Measurements from ENCODE around the gene PPIL4.

The PPIL4 gene

DNA sequence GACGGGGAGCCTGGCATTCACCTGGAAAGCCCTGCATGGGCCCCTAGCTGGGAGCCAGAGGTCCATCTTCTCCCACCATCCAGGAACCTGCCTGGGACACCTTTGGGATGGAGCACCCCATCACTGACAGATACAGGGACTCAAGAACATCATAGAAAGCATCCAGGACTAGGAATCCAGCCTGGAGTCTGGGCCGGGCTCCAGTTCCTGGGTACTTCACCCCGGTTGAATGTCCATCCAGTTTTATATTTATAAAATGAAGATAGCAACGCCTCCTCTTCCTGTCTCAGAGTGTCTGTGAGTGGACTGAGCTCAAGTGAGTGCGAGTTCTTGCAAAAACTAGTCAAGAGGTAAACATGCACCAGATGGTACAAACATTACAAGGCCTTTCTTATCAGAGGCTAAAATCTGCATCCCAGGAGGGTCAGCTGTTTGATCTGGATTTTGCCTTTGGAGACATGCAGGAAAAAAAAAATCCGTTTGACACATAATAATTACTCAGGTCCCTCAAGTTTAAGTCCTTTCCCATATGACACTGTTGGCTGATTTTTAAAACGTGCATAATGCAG, 88.4 kb downstream of the PPIL4 start:
- no peak for DNase-seq

DNA sequence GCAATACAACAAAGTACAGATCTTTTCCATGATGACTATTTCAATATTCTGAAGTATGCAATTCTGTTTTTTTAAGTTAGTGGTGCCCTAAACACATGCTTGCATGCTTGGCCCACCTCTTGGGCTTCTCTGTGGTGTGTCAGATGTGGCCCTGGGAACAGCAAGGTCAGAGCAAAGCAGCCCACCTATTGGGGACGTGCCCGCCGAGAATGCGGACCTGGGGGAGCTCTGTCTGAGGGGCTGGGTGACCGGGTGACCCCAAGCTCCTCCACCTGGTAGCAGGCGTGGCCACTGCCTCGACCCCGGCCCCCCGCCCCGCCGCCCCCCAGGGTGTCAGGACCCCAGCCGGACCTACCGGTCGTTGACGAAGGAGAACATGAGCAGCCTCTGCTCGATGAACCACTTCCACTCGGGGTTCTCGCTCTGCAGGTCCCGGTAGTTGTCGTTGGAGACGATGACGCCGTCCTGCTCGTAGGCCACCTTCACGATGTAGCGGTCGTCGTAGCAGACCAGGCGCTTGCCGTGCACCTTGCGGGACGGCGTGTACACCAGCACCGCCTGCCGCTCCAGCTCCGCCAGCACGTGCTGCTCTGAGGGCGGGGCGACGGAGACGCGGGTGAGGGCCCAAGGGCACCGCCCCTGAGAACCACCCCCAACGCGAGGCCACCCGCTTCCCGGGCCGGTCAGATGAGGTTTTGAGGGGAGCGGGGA, 89.4 kb downstream of the PPIL4 start:
- DNase-seq, result no peak

DNA sequence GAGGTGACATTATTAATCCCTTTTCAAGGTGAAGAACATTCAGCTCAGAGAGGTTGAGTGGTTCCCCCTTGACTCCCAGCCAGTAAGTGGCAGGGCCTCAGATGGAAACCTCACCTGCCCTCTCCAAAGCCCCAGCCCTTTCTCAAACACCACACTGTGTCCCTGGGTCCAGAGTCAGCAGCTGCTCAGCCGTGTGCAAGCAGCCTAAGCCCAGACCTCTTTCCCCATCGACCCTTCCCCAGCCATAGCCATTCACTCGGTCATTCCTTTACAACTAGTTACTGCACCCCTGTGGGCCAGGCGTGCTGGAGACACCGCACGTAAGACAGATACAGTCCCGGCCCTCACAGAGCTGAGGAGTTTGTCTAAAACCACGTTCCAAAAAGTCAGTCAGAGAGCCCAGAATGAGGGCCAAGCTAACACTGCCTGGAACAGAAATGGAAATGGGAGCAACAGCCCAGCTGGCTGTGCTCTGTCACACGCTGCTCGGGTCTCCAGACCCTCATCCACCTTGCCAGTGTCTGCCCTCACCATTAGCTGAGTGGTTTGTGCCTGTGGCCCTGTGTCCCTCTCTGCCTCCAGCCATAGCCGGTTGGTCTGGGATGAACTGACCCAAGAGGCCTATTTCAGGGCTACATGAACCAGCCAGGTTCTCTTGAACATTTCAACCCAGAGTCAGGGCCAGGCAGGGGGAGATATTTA, 90.7 kb downstream of the PPIL4 start:
- DNase-seq, result no peak

Data from NCI-H526 (cell line).